Liver (tissue), 9 donors: Measurements from ENCODE around the gene PRDX2. TPM values are rescaled to one million over a fixed set of nuclear protein-coding genes. Genes with fewer than 3 reads are reported as not detected.

ENCODE experiments used
- DNase-seq: peaks from one replicate; pipeline ENCODE4 v3.0.0-alpha.2; 2017; ENCODE audit warnings: low spot score
- H3K27ac ChIP-seq, 2 donors: one replicate each; pipeline ENCODE4 v1.7.0; 2013; ENCODE audit warnings: inconsistent platforms in 2 of 2, low read length in 2 of 2, control low read depth in 1 of 2, low read depth in 1 of 2, mild to moderate bottlenecking in 1 of 2
- H3K27me3 ChIP-seq, 4 donors: one replicate each; pipeline versions ENCODE4 v1.6.1 to v1.7.0; 2013; ENCODE audit warnings: low read length in 3 of 4, inconsistent platforms in 1 of 4, mild to moderate bottlenecking in 1 of 4, moderate library complexity in 1 of 4; ENCODE audit not compliant: control insufficient read depth in 4 of 4, insufficient read depth in 4 of 4
- H3K36me3 ChIP-seq, 4 donors: one replicate each; pipeline versions ENCODE4 v1.6.1 to v1.7.0; 2013; ENCODE audit warnings: low read length in 3 of 4, mild to moderate bottlenecking in 3 of 4, low read depth in 1 of 4, moderate library complexity in 1 of 4; ENCODE audit not compliant: control insufficient read depth in 4 of 4, insufficient read depth in 3 of 4
- H3K4me1 ChIP-seq, 4 donors: one replicate each; pipeline versions ENCODE4 v1.6.1 to v1.7.0; 2013; ENCODE audit warnings: low read length in 3 of 4, mild to moderate bottlenecking in 3 of 4, moderate library complexity in 1 of 4; ENCODE audit not compliant: control insufficient read depth in 4 of 4, insufficient read depth in 4 of 4
- H3K4me3 ChIP-seq, 3 donors: one replicate each; pipeline versions ENCODE4 v1.6.1 to v1.7.0; 2013; ENCODE audit warnings: low read length in 3 of 3, control low read depth in 1 of 3, low read depth in 1 of 3, mild to moderate bottlenecking in 1 of 3
- H3K9ac ChIP-seq, 2 donors: one replicate each; pipeline ENCODE4 v1.7.0; 2013; ENCODE audit warnings: low read length in 2 of 2, mild to moderate bottlenecking in 2 of 2, moderate library complexity in 2 of 2, control low read depth in 1 of 2, low read depth in 1 of 2
- H3K9me3 ChIP-seq, 4 donors: one replicate each; pipeline versions ENCODE4 v1.6.1 to v1.7.0; 2013; ENCODE audit warnings: low read length in 3 of 4; ENCODE audit not compliant: control insufficient read depth in 4 of 4
- ATF3 ChIP-seq: IDR thresholded peaks from 2 replicates; pipeline ENCODE4 v1.6.1; 2016; ENCODE audit warnings: antibody characterized with exemption
- CTCF ChIP-seq: fragments of 150-350 bp; IDR thresholded peaks from 2 replicates; pipeline ENCODE4 v1.5.1; 2017; ENCODE audit warnings: improper control_type of control experiment, low read depth, low read length; ENCODE audit not compliant: missing input control
- EGR1 ChIP-seq, 2 donors: IDR thresholded peaks; 2 replicates each; pipeline ENCODE4 v1.6.1; 2016 to 2018; ENCODE audit warnings: antibody characterized with exemption in 2 of 2, low read depth in 2 of 2
- FOXA1 ChIP-seq: IDR thresholded peaks from 2 replicates; pipeline ENCODE4 v1.6.1; 2016; ENCODE audit warnings: antibody characterized with exemption
- FOXA2 ChIP-seq: IDR thresholded peaks from 2 replicates; pipeline ENCODE4 v1.6.1; 2016; ENCODE audit warnings: antibody characterized with exemption
- GABPA ChIP-seq, 2 donors: IDR thresholded peaks in 1 of 2; conservative IDR thresholded peaks in 1 of 2; 2 replicates each; pipeline ENCODE4 v1.6.1; 2016; ENCODE audit warnings: antibody characterized with exemption in 2 of 2, mild to moderate bottlenecking in 1 of 2, moderate library complexity in 1 of 2
- HNF4A ChIP-seq, 2 donors: conservative IDR thresholded peaks; 2 replicates each; pipeline ENCODE4 v1.6.1; 2016; ENCODE audit warnings: antibody characterized with exemption in 2 of 2, mild to moderate bottlenecking in 2 of 2
- HNF4G ChIP-seq: IDR thresholded peaks from 2 replicates; pipeline ENCODE4 v1.6.1; 2016; ENCODE audit warnings: antibody characterized with exemption
- JUND ChIP-seq, 2 donors: IDR thresholded peaks; 2 replicates each; pipeline ENCODE4 v1.6.1; 2016; ENCODE audit warnings: antibody characterized with exemption in 2 of 2
- MAX ChIP-seq: IDR thresholded peaks from 2 replicates; pipeline ENCODE4 v1.6.1; 2016; ENCODE audit warnings: antibody characterized with exemption
- NR2F2 ChIP-seq: IDR thresholded peaks from 2 replicates; pipeline ENCODE4 v1.6.1; 2016; ENCODE audit warnings: antibody characterized with exemption
- RAD21 ChIP-seq, 2 donors: IDR thresholded peaks; 2 replicates each; pipeline ENCODE4 v1.6.1; 2016; ENCODE audit warnings: antibody characterized with exemption in 2 of 2, mild to moderate bottlenecking in 2 of 2
- REST ChIP-seq: IDR thresholded peaks from 2 replicates; pipeline ENCODE4 v1.6.1; 2016; ENCODE audit warnings: antibody characterized with exemption, mild to moderate bottlenecking
- RXRA ChIP-seq, 2 donors: IDR thresholded peaks; 2 replicates each; pipeline ENCODE4 v1.6.1; 2017 to 2018; ENCODE audit warnings: antibody characterized with exemption in 2 of 2, mild to moderate bottlenecking in 1 of 2
- SP1 ChIP-seq: IDR thresholded peaks from 2 replicates; pipeline ENCODE4 v1.6.1; 2018; ENCODE audit warnings: antibody characterized with exemption, mild to moderate bottlenecking
- TAF1 ChIP-seq: conservative IDR thresholded peaks from 2 replicates; pipeline ENCODE4 v1.6.1; 2016; ENCODE audit warnings: antibody characterized with exemption, mild to moderate bottlenecking
- YY1 ChIP-seq: IDR thresholded peaks from 2 replicates; pipeline ENCODE4 v1.6.1; 2016; ENCODE audit warnings: antibody characterized with exemption, mild to moderate bottlenecking
- ZBTB33 ChIP-seq: IDR thresholded peaks from 2 replicates; pipeline ENCODE4 v1.6.1; 2016; ENCODE audit warnings: antibody characterized with exemption
- WGBS: extraction: QIAGEN DNeasy Blood & Tissue Kit; methylation state at CpG from one replicate; pipeline ENCODE4 v1.1.7; 2013; 5-methylcytosine and 5-hydroxymethylcytosine counted together
- polyA plus RNA-seq, 2 donors: library from polyadenylated mRNA; stranded (reverse) in 1 of 2; unstranded in 1 of 2; fragments of 200-250 nt in 1 of 2; fragments of >200 nt in 1 of 2; fragmentation: Nextera tagmentation in 1 of 2; extraction: Ambion mirVana in 1 of 2; gene quantifications; one replicate each; pipeline versions ENCODE4 v1.2.1 to v1.2.3, GENCODE V29; 2013 to 2015
- total RNA-seq, 2 donors: library from RNA; depleted of rRNA; stranded (reverse); fragments of >200 nt; gene quantifications; one replicate each; pipeline ENCODE4 v1.2.3, GENCODE V29; 2014
- donor health status: healthy.
- donor health status: healthy.
- donor health status: healthy.
- donor health status: healthy.
- donor health status: healthy.

Gene PRDX2
- total and polyA plus RNA-seq, 4 donors: 222 to 1,737 (median 283) TPM

- TF ChIP-seq FOXA2 (no peak), FOXA1 (no peak), TAF1 (no peak), MAX (no peak), GABPA (IDR thresholded peaks at IDR 0.05 in 1 of 2, conservative IDR thresholded peaks at IDR 0.05 in 1 of 2) (no peak), RXRA (IDR thresholded peaks at IDR 0.05) (no peak), JUND (IDR thresholded peaks at IDR 0.05) (no peak), SP1 (no peak), HNF4A (conservative IDR thresholded peaks at IDR 0.05) (no peak), ATF3 (no peak), CTCF (no peak), EGR1 (IDR thresholded peaks at IDR 0.05; ENCODE audit: low read depth in 2 of 2) (no peak), HNF4G (no peak), REST (no peak), ZBTB33 (no peak), NR2F2 (no peak), RAD21 (IDR thresholded peaks at IDR 0.05) (no peak), YY1 (no peak)
Measured at GRCh38 chr19:12815088-12815487, 13.5 kb upstream of the PRDX2 start.

More at GRCh38 chr19:12815088-12815487, 13.5 kb upstream of the PRDX2 start:
- Histone ChIP-seq H3K9ac (no peak overlapping the region), H3K27me3 (no peaks in the 10 kb centered on the region), H3K4me3 (no peak overlapping the region), H3K27ac (no peak overlapping the region), H3K4me1 (no peaks in the 10 kb centered on the region), H3K36me3 (peaks cover 0 to 3% (median 1%) of the 10 kb centered on the region in 4 donors), H3K9me3 (no peaks in the 10 kb centered on the region)
- DNase-seq: no peak
- WGBS: 92% methylated on average over 7 of the region's 7 CpGs
